Astrocyte (in vitro differentiated cells and primary cell): ENCODE data around the gene KRT13.

ENCODE experiments used
- EZH2 ChIP-seq: IDR thresholded peaks from 2 replicates; pipeline ENCODE4 v1.6.1; 2012; ENCODE audit warnings: mild to moderate bottlenecking, low read length, inconsistent platforms; ENCODE audit not compliant: insufficient read depth
- TF ChIP-seq, protein P1 (sequence below): IDR thresholded peaks from 2 replicates; pipeline ENCODE4 v1.5.1; 2011; ENCODE audit warnings: low read depth, mild to moderate bottlenecking, inconsistent platforms, low read length, moderate library complexity; ENCODE audit not compliant: insufficient read depth

DNA sequence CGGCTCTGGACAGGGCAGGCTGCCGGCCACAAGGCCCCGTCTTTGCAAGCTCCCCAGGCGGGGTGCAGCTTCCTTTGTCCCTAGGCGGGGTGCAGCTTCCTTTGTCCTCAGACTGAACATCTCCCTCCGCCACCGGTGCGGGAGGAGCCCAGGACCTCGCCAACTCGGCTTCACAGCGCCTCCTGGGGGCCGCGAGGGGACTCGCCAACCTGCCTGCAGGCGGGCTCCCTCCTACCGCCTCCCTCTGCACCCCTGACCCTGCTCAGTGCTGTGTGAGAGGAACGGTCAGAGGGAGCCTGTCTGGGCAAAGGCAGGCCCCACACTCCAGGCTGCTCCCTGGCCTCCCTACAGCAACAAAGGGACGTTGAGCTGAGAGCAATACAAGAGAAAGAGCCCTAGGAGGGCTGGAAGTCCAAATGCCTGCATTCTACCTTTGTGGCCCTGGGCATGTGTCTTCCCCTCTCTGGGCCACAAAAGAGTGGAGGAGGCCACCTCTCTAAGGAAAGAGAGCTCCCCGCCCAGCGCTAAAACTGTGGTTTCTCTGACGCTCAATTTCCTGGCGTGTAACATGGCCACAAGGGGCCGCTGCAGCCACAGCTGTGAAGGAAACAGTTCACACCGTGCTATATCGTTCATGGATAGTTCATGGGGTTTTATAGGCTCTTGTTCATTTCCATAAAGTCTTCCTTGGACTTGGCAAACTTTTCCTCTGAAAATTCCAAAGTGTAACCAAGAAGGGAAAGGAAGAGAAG, 43.6 kb upstream of the KRT13 start:
- TF ChIP-seq, protein P1, sequence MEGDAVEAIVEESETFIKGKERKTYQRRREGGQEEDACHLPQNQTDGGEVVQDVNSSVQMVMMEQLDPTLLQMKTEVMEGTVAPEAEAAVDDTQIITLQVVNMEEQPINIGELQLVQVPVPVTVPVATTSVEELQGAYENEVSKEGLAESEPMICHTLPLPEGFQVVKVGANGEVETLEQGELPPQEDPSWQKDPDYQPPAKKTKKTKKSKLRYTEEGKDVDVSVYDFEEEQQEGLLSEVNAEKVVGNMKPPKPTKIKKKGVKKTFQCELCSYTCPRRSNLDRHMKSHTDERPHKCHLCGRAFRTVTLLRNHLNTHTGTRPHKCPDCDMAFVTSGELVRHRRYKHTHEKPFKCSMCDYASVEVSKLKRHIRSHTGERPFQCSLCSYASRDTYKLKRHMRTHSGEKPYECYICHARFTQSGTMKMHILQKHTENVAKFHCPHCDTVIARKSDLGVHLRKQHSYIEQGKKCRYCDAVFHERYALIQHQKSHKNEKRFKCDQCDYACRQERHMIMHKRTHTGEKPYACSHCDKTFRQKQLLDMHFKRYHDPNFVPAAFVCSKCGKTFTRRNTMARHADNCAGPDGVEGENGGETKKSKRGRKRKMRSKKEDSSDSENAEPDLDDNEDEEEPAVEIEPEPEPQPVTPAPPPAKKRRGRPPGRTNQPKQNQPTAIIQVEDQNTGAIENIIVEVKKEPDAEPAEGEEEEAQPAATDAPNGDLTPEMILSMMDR: peak; percentile 95
- TF ChIP-seq EZH2: no peak
